ENCODE measurements around the gene STAC2. TPM values are rescaled to one million over a fixed set of nuclear protein-coding genes. Genes with fewer than 3 reads are reported as not detected.

Gene STAC2
- total RNA-seq, 1 experiment from 2014 or later, result not detected

- no peak overlapping the region for H3K27ac Mint-ChIP-seq (ENCODE audit: unreplicated experiment)
- intact Hi-C loops (cut with micrococcal nuclease; ENCODE audit: unreplicated experiment), result no loop called here
- H3K27me3 Mint-ChIP-seq (ENCODE audit: unreplicated experiment), result peaks cover 84% of the 10 kb centered on the region
- CTCF ChIA-PET, result interaction anchor here (0.6 to 7.2 kb wide), 8 partner anchors 8 to 1501 kb away, joined by 3 to 148 read pairs (median 3); no protein-coding TSS in a partner anchor
- DNase-seq, result no peak
- peaks cover 6% of the 10 kb centered on the region for H3K36me3 Mint-ChIP-seq (ENCODE audit: insufficient read depth, unreplicated experiment)
- H3K4me3 Mint-ChIP-seq (ENCODE audit: low read depth, unreplicated experiment), result no peak overlapping the region
- TF ChIP-seq CTCF (IDR thresholded peaks at IDR 0.05; ENCODE audit: unreplicated experiment), result peak; percentile 6
- peaks cover 12% of the 10 kb centered on the region for H3K4me1 Mint-ChIP-seq (ENCODE audit: low read depth, unreplicated experiment)
- no peaks in the 10 kb centered on the region for H3K9me3 Mint-ChIP-seq (ENCODE audit: low read depth, unreplicated experiment)
- BruUV-seq (replicated peaks), result no TSS peak
Measured at GRCh38 chr17:39161962-39162361, 63.8 kb downstream of the STAC2 start.

Other genes starting within 250 kb of the STAC2 start
- 0.39 and 0.52 TPM in 2 replicates for gene PLXDC1, start 74.3 kb downstream of the STAC2 start, total RNA-seq (2022)
- not detected in 2 replicates for gene ARL5C, start 59.8 kb downstream of the STAC2 start, total RNA-seq (2022)
- 44.1 and 52.1 TPM in 2 replicates for gene CACNB1, start 28.3 kb downstream of the STAC2 start, total RNA-seq (2022)
- gene RPL19, start 25.7 kb downstream of the STAC2 start, total RNA-seq (2022), result 6,584 and 6,763 TPM in 2 replicates
- 70.3 and 71.5 TPM in 2 replicates for gene FBXL20, start 175.7 kb upstream of the STAC2 start, total RNA-seq (2022)
- gene MED1, start 225.3 kb upstream of the STAC2 start, total RNA-seq (2022), result 227 and 230 TPM in 2 replicates
- gene CDK12, start 235.5 kb upstream of the STAC2 start, total RNA-seq (2022), result 321 and 329 TPM in 2 replicates

Measured in Calu3 (cell line).